DND-41 (cell line): ENCODE results near the gene BCKDHB.

Source experiments
- EZH2 ChIP-seq: IDR thresholded peaks from 3 replicates; pipeline ENCODE4 v1.6.1; 2012; ENCODE audit warnings: borderline replicate concordance, low read depth, mild to moderate bottlenecking, moderate library complexity, low read length, inconsistent platforms; ENCODE audit not compliant: severe bottlenecking
- TF ChIP-seq, protein P1 (sequence below): IDR thresholded peaks from 2 replicates; pipeline ENCODE4 v1.5.1; 2012; ENCODE audit warnings: borderline replicate concordance, low read length, moderate library complexity, mild to moderate bottlenecking; ENCODE audit not compliant: poor library complexity, severe bottlenecking; ENCODE audit errors: extremely low read depth

DNA sequence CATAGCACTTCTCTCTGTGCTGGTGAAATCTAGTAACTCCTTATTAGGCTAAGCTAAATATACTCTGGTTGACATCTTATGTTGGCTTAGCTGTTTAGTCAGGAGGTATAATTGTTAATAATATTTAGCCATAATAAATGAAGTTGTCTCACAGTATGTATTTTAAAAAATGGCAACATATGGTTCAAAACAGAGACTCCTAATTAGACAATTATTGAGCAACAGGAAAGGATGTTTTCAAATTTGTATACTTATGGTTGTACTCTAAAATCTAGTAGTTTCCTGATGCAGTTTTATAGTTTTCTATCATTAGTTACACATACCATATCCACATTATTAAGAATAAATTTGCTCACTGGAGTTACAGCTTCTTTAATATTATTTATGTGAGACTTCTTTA, 150.2 kb downstream of the BCKDHB start:
- TF ChIP-seq, protein P1, sequence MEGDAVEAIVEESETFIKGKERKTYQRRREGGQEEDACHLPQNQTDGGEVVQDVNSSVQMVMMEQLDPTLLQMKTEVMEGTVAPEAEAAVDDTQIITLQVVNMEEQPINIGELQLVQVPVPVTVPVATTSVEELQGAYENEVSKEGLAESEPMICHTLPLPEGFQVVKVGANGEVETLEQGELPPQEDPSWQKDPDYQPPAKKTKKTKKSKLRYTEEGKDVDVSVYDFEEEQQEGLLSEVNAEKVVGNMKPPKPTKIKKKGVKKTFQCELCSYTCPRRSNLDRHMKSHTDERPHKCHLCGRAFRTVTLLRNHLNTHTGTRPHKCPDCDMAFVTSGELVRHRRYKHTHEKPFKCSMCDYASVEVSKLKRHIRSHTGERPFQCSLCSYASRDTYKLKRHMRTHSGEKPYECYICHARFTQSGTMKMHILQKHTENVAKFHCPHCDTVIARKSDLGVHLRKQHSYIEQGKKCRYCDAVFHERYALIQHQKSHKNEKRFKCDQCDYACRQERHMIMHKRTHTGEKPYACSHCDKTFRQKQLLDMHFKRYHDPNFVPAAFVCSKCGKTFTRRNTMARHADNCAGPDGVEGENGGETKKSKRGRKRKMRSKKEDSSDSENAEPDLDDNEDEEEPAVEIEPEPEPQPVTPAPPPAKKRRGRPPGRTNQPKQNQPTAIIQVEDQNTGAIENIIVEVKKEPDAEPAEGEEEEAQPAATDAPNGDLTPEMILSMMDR, result no peak
- TF ChIP-seq EZH2, result no peak
